Vagina (tissue), 2 donors: ENCODE measurements around the gene PER3.

Source experiments
- CTCF ChIP-seq, 3 experiments: fragments of 450-650 bp in 2 of 3; fragments of 200-600 bp in 1 of 3; sonication (generic) in 1 of 3; IDR thresholded peaks; one replicate each; pipeline ENCODE4 v1.5.1; 2017 to 2019; ENCODE audit warnings: antibody characterized with exemption in 3 of 3, mild to moderate bottlenecking in 2 of 3, moderate library complexity in 2 of 3
- POLR2A ChIP-seq, 2 donors: fragments of 450-650 bp; IDR thresholded peaks; one replicate each; pipeline ENCODE4 v1.6.1; 2017; ENCODE audit warnings: antibody characterized with exemption in 2 of 2, mild to moderate bottlenecking in 2 of 2, moderate library complexity in 2 of 2
- POLR2AphosphoS5 ChIP-seq, 2 donors: sonication (generic); formaldehyde crosslinking; IDR thresholded peaks; one replicate each; pipeline ENCODE4 v1.9.0; 2017; ENCODE audit warnings: antibody characterized with exemption in 2 of 2, mild to moderate bottlenecking in 2 of 2, low read depth in 1 of 2; ENCODE audit not compliant: insufficient read depth in 1 of 2

- TF ChIP-seq CTCF (IDR thresholded peaks at IDR 0.05) (no peak), POLR2AphosphoS5 (IDR thresholded peaks at IDR 0.05; ENCODE audit: insufficient read depth in 1 of 2, low read depth in 1 of 2) (peak in 1 of 2 donors; percentile 73), POLR2A (IDR thresholded peaks at IDR 0.05) (peak in 1 of 2 donors; percentile 35)
Measured at GRCh38 chr1:7770997-7771822, 12.9 kb upstream of the PER3 start, which contains the start of gene VAMP3.
